Middle frontal gyrus (tissue), 1 donor: ENCODE results near the gene SERTAD4.
"Not testable (repeated sequence)": the region's sequence is repeated elsewhere in the genome, so short reads cannot be mapped to it uniquely, and the experiment has no call there.

Source experiments
- DNase-seq: peaks from one replicate; pipeline ENCODE4 v3.0.0-alpha.2; 2015; ENCODE audit warnings: low spot score; ENCODE audit errors: extremely low spot score

Gene SERTAD4

GRCh38 chr1:210257698-210258529 lies 25.3 kb downstream of the SERTAD4 start:
- no peak for DNase-seq

DNA sequence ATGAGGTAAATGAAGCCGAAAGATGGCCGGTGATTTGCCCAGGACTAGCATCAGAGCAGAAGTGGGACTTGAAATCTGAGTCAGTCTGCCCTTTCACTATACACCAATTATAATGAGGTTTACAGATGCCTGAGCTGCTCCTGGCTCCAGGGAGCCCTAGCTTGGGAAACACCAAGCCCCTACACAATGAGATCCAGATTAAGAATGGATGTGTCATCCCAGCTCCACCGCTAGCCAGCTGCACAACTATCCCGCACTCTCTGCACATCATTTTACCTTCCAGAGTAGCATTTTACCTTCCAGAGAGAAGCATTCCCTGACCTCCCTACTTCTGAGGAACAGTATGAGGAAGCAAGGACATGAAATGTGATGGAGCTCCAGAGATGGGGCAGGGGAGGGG lies 27.0 kb downstream of the SERTAD4 start:
- no peak for DNase-seq

GRCh38 chr1:210260096-210260495 lies 27.5 kb downstream of the SERTAD4 start:
- DNase-seq, result no peak

DNA sequence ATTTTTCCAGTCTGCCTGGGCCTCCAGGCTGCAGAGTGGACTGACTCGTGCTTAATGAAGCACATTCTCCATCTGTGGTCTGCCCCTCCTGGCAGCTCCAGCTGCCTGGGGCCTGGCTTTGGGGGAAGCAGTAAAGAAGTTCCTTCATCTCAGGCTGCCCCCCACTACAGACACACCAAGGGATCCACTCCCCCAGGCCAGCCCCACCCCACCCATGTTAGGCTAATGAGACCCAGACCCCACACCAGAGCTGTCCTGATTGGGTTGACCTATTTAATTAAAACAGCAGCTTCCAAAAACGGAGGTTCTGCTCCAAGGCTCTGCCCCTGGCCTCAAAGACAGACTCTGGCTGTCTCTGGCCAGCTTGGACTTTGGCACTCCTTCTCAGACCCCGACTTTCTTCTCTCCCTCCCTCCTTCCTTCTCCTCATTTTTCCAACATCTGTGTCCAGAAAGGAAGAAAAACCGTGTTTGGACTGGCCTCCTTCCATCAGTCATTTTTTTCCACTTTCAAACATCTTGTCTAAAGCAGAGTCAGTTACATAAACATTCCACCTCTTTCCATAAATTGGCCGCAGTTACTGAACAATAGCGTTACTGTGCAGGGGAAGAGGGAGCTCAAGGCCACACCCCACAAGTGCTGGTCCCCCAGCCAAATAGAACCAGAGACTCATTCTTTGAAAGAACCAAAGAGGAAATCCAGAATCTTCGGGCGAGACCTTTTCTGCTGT lies 29.7 kb downstream of the SERTAD4 start:
- no peak for DNase-seq

DNA sequence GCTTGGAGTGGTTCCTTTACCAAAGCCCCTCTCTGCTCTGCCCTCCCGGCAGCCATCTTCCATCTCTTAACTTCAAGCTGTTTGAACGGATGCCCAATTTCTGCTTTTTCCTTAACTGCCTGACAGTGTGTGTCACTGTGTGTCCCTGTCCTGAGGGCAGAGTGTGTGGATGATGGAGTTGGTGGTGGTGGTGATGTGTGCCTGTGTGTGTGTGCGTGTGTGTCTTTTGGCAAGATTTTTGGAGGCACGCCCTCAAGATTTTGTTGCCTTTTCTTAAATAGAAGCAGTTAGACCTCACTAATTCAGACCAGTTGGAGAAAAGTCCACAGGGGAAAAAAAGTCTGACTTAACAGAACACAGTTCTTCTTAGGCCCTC lies 30.3 kb downstream of the SERTAD4 start:
- no peak for DNase-seq

GRCh38 chr1:210263963-210264362 lies 31.4 kb downstream of the SERTAD4 start:
- no peak for DNase-seq

- no peak for DNase-seq
Observed at GRCh38 chr1:210264496-210265380, 32.1 kb downstream of the SERTAD4 start.

- not testable (repeated sequence) for DNase-seq
Observed at GRCh38 chr1:210265392-210265955, 32.9 kb downstream of the SERTAD4 start.

DNA sequence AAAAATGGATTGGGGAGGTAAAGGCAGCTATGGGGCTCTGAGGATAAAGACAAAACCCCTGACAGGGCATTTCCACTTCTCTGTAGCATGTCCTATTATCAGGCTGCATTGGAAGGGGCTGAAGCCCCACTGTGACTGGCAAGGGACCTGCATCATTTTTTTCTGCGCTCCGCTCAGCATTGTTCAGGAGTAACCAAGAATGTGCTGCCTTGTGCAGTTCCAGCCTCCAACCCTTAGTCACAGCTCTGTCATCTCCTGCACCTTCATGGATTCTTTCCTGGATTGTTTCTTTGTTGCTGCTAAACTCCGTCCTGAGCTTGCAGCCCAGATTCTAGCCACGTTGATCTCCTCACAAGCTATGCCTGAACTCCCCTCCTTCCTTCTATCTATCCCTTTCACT lies 37.4 kb downstream of the SERTAD4 start:
- DNase-seq, result no peak

- no peak for DNase-seq
Observed at GRCh38 chr1:210272666-210273065, 40.1 kb downstream of the SERTAD4 start.

DNA sequence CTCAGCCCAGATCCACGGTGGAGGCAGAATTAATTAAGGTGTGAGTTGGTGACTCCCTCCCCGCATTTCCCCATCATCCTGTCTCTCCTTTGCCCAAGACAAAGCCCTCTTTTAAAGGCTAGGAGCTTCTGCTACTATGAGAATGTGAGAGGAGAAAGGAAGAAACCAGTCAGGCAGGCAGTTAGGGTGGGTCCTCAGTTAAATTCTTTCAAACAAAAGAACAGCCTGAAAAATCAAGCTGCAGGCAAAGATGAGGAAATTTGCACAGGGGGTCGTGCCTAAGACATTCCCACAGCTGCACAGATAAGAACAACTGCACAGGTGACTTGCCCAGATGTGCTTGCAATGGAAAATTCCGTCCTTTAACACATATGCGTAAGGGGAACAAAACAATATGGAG lies 47.6 kb downstream of the SERTAD4 start:
- no peak for DNase-seq

GRCh38 chr1:210288116-210288515 lies 55.5 kb downstream of the SERTAD4 start:
- DNase-seq, result no peak

- DNase-seq, result no peak
Observed at GRCh38 chr1:210289248-210289647, 56.7 kb downstream of the SERTAD4 start.

- no peak for DNase-seq
Observed at GRCh38 chr1:210291081-210291764, 58.6 kb downstream of the SERTAD4 start.

GRCh38 chr1:210291786-210292230 lies 59.2 kb downstream of the SERTAD4 start:
- DNase-seq, result no peak

GRCh38 chr1:210292231-210292871 lies 59.8 kb downstream of the SERTAD4 start:
- DNase-seq, result no peak

GRCh38 chr1:210293171-210293607 lies 60.6 kb downstream of the SERTAD4 start:
- no peak for DNase-seq

- no peak for DNase-seq
Observed at GRCh38 chr1:210294999-210295745, 62.6 kb downstream of the SERTAD4 start.
